CD4-positive, alpha-beta T cell treated with Interleukin-21 for 1 hour (primary cell): ENCODE measurements around the gene CSKMT.
"Not testable (repeated sequence)": the region's sequence is repeated elsewhere in the genome, so short reads cannot be mapped to it uniquely, and the experiment has no call there.

Experiments
- DNase-seq: peaks from one replicate; pipeline ENCODE4 v3.0.0-alpha.2; 2020

CSKMT gene

GRCh38 chr11:62656796-62657429, 8.2 kb upstream of the CSKMT start:
- DNase-seq: no peak

- peak; percentile 64 for DNase-seq
These were observed 572 bp upstream of the CSKMT start for GRCh38 chr11:62664405-62665074.

- DNase-seq: peak; percentile 72
These were observed 617 bp downstream of the CSKMT start for GRCh38 chr11:62665599-62666258.

- no peak for DNase-seq
These were observed 1.3 kb downstream of the CSKMT start for GRCh38 chr11:62666259-62666926.

GRCh38 chr11:62667460-62667859, 2.3 kb downstream of the CSKMT start:
- DNase-seq: no peak

DNA sequence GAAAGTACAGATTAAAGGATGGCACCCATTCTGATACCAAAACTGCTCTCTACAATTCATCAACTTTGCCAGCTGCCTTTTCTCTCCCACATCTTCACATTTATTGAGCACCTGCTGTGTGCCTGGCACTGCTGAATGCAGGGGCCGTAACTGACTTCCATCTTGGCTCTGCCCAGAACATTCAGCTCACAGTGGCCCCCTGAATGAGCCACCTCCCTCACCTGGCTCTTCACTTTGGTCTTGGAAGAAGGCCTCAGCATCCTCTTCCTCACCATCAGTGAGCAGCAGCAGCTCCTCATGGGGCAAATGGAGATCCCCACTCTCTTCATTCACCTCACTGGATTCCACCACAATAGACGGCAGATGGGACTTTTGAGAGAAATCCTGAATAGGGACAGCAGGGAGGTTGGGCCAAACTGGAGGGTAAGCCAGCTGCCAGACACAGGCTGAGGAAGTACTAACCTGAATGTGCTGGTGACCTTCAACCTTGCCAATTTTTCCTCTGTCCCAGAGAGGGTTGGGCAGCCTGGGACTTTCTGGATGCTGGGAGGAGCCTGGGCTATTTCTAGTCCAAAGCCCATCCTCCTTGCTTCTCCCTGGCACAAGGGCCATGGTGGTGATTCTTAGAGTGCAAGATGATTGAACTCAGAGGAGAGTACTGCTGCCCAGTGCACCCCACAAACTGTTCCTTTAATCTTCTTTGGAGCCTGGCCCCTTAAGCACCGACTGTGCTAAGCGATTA, 4.5 kb downstream of the CSKMT start:
- DNase-seq: no peak

- no peak for DNase-seq
These were observed 6.1 kb downstream of the CSKMT start for GRCh38 chr11:62671236-62671607.

- peak; percentile 85 for DNase-seq
These were observed 6.7 kb downstream of the CSKMT start, which contains the start of the genes LBHD1 and UQCC3 for GRCh38 chr11:62671608-62672389. Gene LBHD1 (minus strand): TSS chr11:62672267. CDS start chr11:62670031, 2,236 bp downstream. Gene UQCC3 (plus strand): TSS chr11:62671673. CDS start chr11:62671746, 73 bp downstream.

GRCh38 chr11:62673196-62673525, 8.0 kb downstream of the CSKMT start:
- no peak for DNase-seq

- not testable (repeated sequence) for DNase-seq
These were observed 10.3 kb downstream of the CSKMT start for GRCh38 chr11:62675415-62675814.

DNA sequence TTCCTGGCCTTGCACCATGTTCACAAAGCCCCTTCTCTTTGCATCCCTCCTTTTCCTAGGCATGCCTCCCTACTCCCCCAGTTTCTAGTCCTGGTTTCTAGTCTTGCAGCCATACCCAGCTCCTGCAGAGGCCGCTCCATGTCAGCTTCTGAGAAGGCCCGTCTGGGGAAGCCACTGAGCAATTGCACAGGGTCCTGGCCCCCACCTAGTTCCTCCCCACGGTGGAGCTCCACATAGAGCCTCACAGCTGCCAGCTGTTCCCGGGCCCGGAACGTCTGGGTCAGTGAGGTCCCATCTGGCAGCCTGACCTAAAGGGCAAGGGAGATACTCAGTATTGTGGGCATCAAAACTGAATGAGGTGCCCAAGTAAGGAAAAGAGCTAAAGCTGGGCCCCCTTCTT, 11.6 kb downstream of the CSKMT start:
- DNase-seq: no peak

DNA sequence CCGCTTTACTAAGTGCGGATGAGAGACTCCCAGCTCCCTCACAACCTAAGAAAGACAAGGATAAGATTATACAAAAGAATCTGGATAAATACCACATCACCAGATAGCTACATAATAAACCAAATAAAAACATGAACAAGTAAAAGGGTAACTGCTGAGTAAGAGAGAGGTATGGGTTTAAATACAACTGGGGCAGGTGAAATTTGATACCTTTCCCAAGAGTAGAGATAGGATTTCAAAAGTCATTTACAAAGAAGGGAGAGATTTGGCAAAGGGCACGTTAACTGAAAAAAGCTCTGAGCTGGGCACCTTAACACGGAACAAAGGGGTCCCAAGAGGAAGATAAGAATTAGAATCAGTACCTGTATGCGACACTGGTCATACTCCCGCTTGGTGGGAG, 12.0 kb downstream of the CSKMT start:
- no peak for DNase-seq

DNA sequence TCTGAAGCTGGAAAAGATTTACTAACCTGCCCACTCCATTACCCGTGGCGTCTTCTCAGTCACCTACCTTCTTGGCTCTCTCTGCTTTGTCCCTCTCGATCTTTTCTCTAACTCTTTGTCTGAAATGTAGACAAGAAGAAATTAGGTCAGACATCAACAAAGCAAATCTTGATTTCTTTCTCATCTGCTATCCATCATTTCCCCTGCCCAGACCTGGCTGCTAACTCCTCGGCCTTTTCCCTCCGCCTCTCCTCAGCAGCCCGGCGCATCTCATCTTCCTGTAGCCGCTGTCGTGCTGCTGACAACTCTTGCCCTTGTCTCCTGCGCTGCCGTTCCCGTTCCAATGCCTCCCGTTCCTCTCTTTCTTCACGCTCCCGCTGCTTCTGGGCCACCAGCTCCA, 12.6 kb downstream of the CSKMT start:
- DNase-seq: no peak

DNA sequence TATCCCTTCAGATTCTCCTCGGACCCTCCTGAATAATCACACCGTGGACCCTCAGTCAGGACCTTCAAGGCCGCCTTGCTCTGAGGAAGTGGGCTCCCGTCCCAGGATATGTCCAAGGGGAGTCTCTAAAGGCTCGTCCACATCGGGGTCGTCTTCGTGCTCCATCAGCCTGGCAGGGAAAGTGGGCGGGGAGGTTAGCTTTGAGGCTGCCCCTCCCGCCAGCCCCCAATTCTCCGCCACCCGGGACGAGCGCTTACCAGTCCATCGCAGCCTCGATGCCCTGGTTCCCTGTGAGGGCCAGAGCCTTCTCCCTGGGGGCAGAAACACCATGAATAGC, 13.3 kb downstream of the CSKMT start:
- DNase-seq: no peak

GRCh38 chr11:62678770-62679696, 13.9 kb downstream of the CSKMT start, which contains the start of gene UBXN1:
Gene UBXN1 (minus strand): TSS chr11:62679073. CDS start chr11:62678923, 150 bp downstream.
- peak; percentile 88 for DNase-seq

GRCh38 chr11:62680825-62681240, 15.7 kb downstream of the CSKMT start:
- DNase-seq: peak; percentile 65

DNA sequence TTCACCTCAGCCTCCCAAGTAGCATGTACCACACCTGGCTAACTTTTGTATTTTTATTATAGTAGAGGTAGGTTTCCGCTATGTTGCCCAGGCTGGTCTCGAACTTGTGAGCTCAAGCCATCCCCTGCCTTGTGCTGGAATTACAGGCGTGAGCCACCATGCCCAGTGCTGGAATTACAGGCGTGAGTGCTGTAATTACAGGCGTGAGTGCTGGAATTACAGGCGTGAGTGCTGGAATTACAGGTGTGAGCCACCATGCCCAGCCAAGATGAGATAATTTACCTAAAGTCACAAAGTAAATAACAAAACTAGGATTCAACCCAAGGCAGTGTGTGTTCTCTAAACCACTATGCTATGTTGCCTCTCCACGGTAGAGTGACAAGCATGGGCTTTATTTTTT, 17.4 kb downstream of the CSKMT start:
- no peak for DNase-seq

- no peak for DNase-seq
These were observed 22.6 kb downstream of the CSKMT start for GRCh38 chr11:62687508-62688396.

DNA sequence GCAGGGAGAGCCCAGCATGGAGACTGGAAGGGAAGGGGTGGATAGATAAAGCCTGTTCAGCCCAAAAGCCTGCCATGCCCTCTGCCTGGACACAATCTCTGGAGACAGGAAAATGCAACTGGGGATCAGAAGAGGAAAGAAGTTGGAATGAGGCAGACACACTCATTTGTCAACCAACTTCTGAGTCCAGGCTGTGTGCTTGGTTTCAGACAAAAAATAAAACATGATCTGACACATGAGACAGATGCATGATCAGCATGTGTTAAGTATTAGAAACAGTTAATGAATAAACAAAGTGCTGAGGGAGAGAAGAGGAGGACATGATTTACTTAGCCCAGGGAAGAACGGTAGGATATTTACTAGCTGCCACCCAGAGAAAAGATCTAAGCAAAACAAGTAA, 23.4 kb downstream of the CSKMT start:
- DNase-seq: no peak
